ENCODE data around the gene SH2D3A. TPM values are rescaled to one million over a fixed set of nuclear protein-coding genes. Genes with fewer than 3 reads are reported as not detected.

The SH2D3A gene
- total RNA-seq, 1 experiment from 2014 or later = 2.2 TPM

GRCh38 chr19:6811378-6811777 is 44.1 kb upstream of the SH2D3A start:
- Histone ChIP-seq H3K4me3 (ENCODE audit: low read depth in 2 of 2, low read length in 2 of 2) (no peak overlapping the region; a peak in 1 of 4 replicates), H3K27ac (ENCODE audit: low read length) (no peak overlapping the region), H3K27me3 (ENCODE audit: control insufficient read depth, insufficient read depth, low read length) (no peaks in the 10 kb centered on the region), H3K9me3 (ENCODE audit: control insufficient read depth, insufficient read depth, low read depth, low read length) (no peaks in the 10 kb centered on the region), H3K4me1 (ENCODE audit: control insufficient read depth, insufficient read depth, low read length) (no peaks in the 10 kb centered on the region), H3K36me3 (ENCODE audit: control insufficient read depth, insufficient read depth, low read length) (no peaks in the 10 kb centered on the region)
- BruUV-seq (replicated peaks) = no TSS peak
- POLR2A ChIA-PET = no interaction called here
- CTCF ChIA-PET = no interaction called here
- intact Hi-C loops (cut with micrococcal nuclease; ENCODE audit: unreplicated experiment) = no loop called here
- in situ Hi-C loops (cut with HindIII; ENCODE audit: low pct_unique_long_range_greater_than_20kb, low sequenced_read_pairs) = no loop called here
- TF ChIP-seq CTCF (IDR thresholded peaks at IDR 0.05) (no peak), POLR2AphosphoS5 (IDR thresholded peaks at IDR 0.05; ENCODE audit: low read depth, low read length) (no peak), REST (IDR thresholded peaks at IDR 0.05; ENCODE audit: insufficient read depth in 1 of 2, low read depth in 2 of 2, low read length in 1 of 2) (no peak), SIN3A (IDR thresholded peaks at IDR 0.05; ENCODE audit: borderline replicate concordance, insufficient read depth, low read depth, low read length) (no peak), TCF7L2 (IDR thresholded peaks at IDR 0.05; ENCODE audit: low read depth, low read length) (no peak)
- ATAC-seq (no peak), DNase-seq (ENCODE audit: low read depth, low spot score) (no peak)

GRCh38 chr19:6809262-6809661 is 42.0 kb upstream of the SH2D3A start:
- Histone ChIP-seq H3K9me3 (ENCODE audit: control insufficient read depth, insufficient read depth, low read depth, low read length) (no peaks in the 10 kb centered on the region), H3K4me3 (ENCODE audit: low read depth in 2 of 2, low read length in 2 of 2) (no peak overlapping the region), H3K4me1 (ENCODE audit: control insufficient read depth, insufficient read depth, low read length) (no peaks in the 10 kb centered on the region), H3K27me3 (ENCODE audit: control insufficient read depth, insufficient read depth, low read length) (no peaks in the 10 kb centered on the region), H3K27ac (ENCODE audit: low read length) (no peak overlapping the region), H3K36me3 (ENCODE audit: control insufficient read depth, insufficient read depth, low read length) (no peaks in the 10 kb centered on the region)
- no TSS peak for BruUV-seq (replicated peaks)
- intact Hi-C loops (cut with micrococcal nuclease; ENCODE audit: unreplicated experiment) (no loop called here), in situ Hi-C loops (cut with HindIII; ENCODE audit: low pct_unique_long_range_greater_than_20kb, low sequenced_read_pairs) (no loop called here)
- ATAC-seq (no peak), DNase-seq (ENCODE audit: low read depth, low spot score) (no peak)
- no peak for TF ChIP-seq CTCF (IDR thresholded peaks at IDR 0.05)
- CTCF ChIA-PET = no interaction called here
- POLR2A ChIA-PET = no interaction called here

- H3K36me3 ChIP-seq (ENCODE audit: control insufficient read depth, insufficient read depth, low read length) = no peaks in the 10 kb centered on the region
- ChIA-PET POLR2A (no interaction called here), CTCF (no interaction called here)
- no peak overlapping the region for H3K4me3 ChIP-seq (ENCODE audit: low read depth in 2 of 2, low read length in 2 of 2)
- ATAC-seq (no peak), DNase-seq (ENCODE audit: low read depth, low spot score) (no peak)
- in situ Hi-C loops (cut with HindIII; ENCODE audit: low pct_unique_long_range_greater_than_20kb, low sequenced_read_pairs) (no loop called here), intact Hi-C loops (cut with micrococcal nuclease; ENCODE audit: unreplicated experiment) (no loop called here)
- no peak overlapping the region for H3K27ac ChIP-seq (ENCODE audit: low read length)
- no peaks in the 10 kb centered on the region for H3K4me1 ChIP-seq (ENCODE audit: control insufficient read depth, insufficient read depth, low read length)
- no peaks in the 10 kb centered on the region for H3K27me3 ChIP-seq (ENCODE audit: control insufficient read depth, insufficient read depth, low read length)
- H3K9me3 ChIP-seq (ENCODE audit: control insufficient read depth, insufficient read depth, low read depth, low read length) = no peaks in the 10 kb centered on the region
- TF ChIP-seq SIN3A (IDR thresholded peaks at IDR 0.05; ENCODE audit: borderline replicate concordance, insufficient read depth, low read depth, low read length) (no peak), REST (IDR thresholded peaks at IDR 0.05; ENCODE audit: insufficient read depth in 1 of 2, low read depth in 2 of 2, low read length in 1 of 2) (no peak), CTCF (IDR thresholded peaks at IDR 0.05) (no peak), TCF7L2 (IDR thresholded peaks at IDR 0.05; ENCODE audit: low read depth, low read length) (no peak), POLR2AphosphoS5 (IDR thresholded peaks at IDR 0.05; ENCODE audit: low read depth, low read length) (no peak)
- BruUV-seq (replicated peaks) = no TSS peak
Observed at GRCh38 chr19:6808494-6808893, 41.3 kb upstream of the SH2D3A start.
